Astrocyte (in vitro differentiated cells and primary cell): Measurements from ENCODE around the gene CUTA.

Experiments used
- EZH2 ChIP-seq: IDR thresholded peaks from 2 replicates; pipeline ENCODE4 v1.6.1; 2012; ENCODE audit warnings: mild to moderate bottlenecking, low read length, inconsistent platforms; ENCODE audit not compliant: insufficient read depth
- TF ChIP-seq, protein P1 (sequence below): IDR thresholded peaks from 2 replicates; pipeline ENCODE4 v1.5.1; 2011; ENCODE audit warnings: low read depth, mild to moderate bottlenecking, inconsistent platforms, low read length, moderate library complexity; ENCODE audit not compliant: insufficient read depth

DNA sequence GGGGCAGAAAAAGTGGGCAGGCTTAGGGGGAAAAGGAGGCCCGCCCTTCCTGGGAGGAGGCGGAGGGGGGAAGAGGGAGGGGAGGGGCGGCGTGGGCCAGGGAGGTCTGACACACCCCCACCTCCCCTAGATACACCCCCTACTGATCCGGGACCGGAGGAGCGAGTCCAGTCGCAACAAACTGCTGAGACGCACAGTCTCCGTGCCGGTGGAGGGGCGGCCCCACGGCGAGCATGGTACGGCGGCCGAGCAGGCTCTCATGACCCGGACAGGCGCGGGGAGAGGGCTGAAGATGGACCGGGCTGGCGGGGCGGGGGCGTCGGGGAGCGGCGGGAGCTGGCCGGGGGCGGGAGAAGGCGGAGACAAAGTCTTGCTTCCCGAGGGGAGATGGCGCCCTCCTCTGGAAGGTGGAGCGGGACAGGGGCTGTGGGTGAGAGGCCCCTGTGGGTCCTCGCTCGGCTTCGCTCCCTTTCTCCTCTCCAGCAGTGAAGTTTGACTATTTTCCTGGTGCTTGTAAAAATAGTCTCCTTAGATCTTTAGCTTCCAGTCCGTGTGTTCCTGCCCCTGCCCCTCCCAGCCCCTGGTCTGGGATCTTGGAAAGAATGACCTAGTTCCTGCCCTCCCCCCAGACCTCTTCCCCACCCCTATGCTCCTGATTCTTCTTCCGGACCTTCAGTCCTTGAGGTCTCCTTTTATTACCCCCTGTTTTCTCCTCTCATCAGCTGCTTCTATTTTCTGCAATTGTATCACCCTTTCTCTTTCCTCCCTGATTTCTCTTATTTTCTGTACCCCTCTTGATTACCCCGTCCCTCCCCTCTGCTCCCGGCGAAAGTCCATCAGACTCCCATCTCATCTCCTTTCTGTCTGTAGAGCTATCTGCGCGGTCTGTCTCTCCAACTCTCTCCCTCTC lies 8.0 kb upstream of the CUTA start:
- TF ChIP-seq, protein P1, sequence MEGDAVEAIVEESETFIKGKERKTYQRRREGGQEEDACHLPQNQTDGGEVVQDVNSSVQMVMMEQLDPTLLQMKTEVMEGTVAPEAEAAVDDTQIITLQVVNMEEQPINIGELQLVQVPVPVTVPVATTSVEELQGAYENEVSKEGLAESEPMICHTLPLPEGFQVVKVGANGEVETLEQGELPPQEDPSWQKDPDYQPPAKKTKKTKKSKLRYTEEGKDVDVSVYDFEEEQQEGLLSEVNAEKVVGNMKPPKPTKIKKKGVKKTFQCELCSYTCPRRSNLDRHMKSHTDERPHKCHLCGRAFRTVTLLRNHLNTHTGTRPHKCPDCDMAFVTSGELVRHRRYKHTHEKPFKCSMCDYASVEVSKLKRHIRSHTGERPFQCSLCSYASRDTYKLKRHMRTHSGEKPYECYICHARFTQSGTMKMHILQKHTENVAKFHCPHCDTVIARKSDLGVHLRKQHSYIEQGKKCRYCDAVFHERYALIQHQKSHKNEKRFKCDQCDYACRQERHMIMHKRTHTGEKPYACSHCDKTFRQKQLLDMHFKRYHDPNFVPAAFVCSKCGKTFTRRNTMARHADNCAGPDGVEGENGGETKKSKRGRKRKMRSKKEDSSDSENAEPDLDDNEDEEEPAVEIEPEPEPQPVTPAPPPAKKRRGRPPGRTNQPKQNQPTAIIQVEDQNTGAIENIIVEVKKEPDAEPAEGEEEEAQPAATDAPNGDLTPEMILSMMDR = peak; percentile 31
- TF ChIP-seq EZH2 = no peak
